ENCODE results near the gene ERMAP.

Gene ERMAP

DNA sequence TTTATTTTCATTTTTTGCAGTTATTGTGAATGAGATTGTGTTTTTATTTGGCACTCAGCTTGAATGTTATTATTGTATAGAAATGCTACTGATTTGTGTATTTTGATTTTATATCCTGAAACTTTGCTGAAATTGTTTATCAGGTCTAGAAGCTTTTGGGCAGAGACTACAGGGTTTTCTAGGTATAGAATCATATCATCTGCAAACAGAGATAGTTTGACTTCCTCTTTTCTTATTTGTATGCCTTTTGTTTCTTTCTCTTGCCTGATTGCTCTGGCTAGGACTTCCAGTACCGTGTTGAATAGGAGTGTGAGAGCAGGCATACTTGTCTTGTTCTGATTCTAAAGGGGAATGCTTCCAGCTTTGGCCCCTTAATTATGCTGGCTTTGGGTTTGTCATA, 56.7 kb downstream of the ERMAP start:
- no peak for DNase-seq (ENCODE audit: low read depth in 2 of 2)

DNA sequence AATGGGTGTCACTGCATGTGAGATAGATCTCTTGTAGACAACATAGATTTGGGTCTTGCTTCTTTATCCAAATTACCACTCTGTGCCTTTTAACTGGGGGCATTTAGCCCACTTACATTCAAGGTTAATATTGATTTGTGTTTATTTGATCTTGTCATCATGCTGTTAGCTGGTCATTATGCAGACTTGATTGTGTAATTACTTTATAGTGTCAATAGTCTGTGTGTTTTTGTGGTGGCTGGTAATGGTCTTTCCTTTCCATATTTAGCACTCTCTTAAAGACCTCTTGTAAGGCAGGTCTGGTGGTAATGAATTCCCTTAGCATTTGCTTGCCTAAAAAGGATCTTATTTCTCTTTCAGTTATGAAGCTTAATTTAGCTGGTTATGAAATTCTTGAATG, 59.1 kb downstream of the ERMAP start:
- DNase-seq (ENCODE audit: low read depth in 2 of 2): no peak

DNA sequence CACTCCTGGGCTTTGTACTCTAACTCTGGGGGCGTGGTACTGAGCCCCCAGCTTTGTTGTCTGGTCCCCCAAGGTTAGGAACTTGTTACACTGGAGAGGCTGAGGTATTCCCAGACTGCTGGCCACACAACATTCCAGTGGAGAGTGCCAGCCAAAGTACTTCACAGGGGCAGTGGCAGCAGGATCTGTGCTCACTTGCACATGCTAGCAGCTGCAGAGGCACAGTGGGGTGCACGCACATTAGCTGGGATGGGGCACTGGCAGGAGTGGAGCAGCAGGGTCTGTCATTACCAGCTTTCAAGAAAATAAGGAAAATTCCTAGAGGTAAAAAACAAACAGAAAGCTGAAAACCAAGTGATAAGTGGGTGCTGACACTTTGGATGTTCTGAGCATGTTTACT, 60.5 kb downstream of the ERMAP start:
- no peak for DNase-seq (ENCODE audit: low read depth in 2 of 2)

DNA sequence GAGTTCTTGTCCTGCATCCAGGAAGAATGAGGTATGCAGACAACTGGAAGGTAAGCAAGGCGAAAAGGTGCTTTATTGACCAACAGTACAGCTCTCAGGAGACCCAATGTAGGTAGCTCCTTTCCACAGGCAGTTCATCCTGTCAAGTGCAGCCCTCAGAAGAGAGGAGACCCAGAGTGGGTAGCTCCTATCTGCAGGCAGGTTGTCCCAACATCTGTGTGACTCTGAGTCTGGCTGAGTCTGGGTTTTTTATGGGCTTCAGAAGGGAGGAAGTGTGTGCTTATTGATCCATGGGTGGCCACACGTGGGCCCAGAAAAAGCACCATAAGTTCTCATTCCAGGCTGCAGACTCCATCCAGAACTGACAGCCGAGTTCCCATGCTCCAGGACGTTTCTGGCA, 63.5 kb downstream of the ERMAP start:
- no peak for DNase-seq (ENCODE audit: low read depth in 2 of 2)

DNA sequence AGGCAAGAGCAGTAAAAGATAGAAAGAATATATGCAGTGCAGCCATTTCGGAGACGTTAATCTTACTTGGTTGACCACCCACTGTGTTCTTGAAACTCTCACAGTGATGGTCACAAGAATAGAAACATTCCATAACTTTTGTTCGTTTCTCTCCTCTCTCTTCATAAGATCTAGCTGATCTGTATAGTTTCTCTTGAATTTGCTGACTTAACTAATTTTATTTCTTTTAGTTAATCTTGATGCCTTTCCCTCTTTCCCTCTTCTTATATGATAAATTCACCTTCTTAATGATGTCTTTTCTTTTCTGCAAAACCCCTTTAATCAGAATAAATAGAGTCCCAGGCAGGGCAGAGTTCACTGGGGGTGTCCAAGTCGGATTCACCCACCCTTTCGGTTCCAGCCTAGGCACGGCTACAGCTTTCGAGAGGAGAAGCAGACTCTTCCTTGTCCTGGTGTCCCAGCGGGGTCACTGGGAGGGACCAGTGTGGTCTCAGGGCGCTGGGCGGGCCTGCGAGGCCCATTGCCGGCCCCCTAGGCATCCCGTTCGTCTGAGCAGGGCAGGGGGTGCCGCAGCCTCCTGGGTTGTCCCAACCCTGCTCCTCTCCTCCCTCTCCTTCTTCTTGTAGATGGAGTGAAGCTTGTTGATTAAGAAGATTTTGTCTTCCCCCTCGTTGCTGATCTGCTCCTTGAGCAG, 69.3 kb downstream of the ERMAP start:
- no peak for DNase-seq (ENCODE audit: low read depth in 2 of 2)

DNA sequence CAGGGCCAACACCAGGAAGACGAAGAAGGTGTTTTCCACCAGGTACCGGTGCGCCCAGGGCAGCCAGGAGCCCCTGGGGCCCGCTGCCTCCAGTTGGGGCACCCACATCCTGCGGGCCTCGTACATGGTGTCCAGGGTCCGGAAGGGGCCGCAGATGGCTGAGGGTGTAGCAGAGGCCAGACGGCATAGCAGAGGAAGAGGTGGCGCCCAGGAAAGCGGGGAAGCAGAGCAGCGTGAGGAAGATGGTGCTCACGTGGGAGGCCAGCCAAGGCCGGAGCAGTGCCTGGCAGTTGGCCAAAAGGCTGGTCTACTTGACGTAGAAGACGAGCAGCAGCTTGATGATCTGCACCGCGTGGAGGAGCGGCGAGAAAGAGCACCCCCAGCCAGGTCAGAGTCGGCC, 69.9 kb downstream of the ERMAP start:
- DNase-seq (ENCODE audit: low read depth in 2 of 2): no peak

DNA sequence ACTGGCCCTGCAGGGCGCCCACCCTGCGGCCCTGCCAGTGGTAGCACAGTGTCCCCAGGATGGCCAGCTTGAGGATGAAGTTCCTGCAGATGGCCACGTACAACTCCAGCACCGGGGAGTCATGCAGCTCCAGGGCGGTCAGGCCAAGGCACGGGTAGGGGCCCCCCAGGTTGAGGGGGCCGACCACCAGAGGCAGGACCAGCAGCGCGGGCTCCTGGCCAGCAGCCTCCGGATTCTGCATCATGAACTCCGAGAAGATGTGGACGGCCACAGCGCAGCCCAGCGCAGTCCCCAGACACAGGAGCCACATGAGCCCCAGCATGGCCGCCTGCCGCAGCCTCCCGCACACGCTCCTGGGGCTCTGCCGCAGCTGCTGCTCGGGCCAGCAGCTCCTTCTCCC, 70.4 kb downstream of the ERMAP start:
- no peak for DNase-seq (ENCODE audit: low read depth in 2 of 2)

DNA sequence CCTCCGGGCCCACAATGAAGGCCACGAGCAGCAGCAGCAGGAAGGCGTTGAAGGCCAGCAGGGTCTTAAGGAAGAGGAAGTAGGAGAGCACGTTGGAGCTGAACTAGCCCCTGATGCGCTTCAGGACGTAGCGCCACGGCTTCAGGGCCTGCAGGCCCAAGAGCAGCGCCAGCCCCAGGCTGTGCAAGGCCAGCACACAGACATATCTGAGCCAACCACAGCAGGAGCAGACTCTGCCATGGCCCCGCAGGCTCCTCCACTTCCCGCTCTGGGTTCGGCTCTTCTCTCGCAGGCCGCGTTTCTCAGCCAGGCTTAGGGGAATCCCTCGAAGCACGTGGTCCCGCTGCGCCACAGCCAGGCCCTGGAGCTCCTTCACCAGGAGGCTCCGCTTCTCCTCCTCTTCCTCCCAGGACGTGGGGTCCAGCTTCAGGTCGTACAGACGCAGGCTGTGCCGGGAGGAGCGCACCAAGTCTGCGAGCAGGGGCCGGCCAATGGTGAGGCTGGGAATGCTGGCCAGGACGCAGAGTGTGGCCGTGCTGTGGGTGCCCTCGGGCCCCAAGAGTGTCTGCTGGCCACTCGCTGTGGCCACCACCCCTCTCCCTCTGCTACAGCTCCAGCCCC, 71.2 kb downstream of the ERMAP start:
- DNase-seq (ENCODE audit: low read depth in 2 of 2): no peak

DNA sequence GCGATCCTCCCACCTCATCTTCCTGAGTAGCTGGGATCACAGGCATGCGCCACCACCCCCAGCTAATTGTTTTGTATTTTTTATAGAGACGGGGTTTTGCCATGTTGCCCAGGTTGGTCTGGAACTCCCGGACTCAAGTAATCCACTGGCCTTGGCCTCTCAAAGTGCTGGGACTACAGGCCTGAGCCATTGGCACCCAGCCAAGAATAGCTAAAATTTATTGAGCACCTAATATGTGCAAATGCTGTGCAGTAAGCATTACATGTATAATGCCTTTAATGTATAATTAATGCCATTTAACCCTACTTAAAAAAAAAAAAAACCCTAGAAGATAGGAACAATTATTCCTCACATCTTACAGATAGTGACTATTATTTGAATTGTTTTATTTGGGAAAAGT, 72.3 kb downstream of the ERMAP start:
- DNase-seq (ENCODE audit: low read depth in 2 of 2): no peak

DNA sequence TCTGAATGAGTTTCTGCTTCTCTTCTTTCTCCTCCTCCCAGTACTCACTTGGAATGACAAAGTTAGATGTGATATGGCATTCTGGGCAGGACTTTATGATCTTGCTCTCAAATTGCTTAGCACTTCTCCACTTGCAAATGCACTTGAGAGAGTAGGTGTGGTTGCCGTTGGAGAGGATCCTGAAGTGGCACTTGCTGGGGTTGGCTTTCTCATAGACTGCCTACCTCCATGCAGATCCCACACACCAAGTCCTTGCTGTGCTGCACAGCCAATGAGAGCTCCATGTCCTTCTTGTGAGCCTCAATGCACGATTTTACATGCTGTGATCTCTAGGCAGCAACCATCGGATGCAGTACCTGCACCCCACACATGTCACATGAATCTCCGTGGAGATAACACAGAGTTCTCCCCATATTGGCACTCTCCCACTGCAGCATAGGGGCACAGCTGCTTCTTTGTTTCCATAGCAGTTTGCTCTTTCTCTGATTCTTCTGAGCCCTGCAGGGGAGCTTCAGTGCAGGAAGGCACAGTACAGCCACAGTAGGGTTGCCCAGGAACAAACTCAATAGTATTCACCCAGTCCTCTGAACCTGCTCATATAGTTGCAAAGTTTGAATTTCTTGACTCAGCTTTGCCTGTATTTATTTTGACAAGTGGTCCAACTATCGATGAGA, 74.7 kb downstream of the ERMAP start:
- DNase-seq (ENCODE audit: low read depth in 2 of 2): no peak

Measured in stimulated activated CD8-positive, alpha-beta memory T cell treated with anti-CD3 and anti-CD28 coated beads, Interleukin-7, amount 100 ng/mL, for 4 hours (primary cell).